NCI-H446 (cell line): ENCODE data around the gene CDC42BPB.
A peak's percentile ranks its signal among the peaks of the same experiment; 100 is the strongest.

ENCODE experiments used
- DNase-seq, 2 experiments: peaks; one replicate each; lab custom pipeline; 2025; lab: John Stamatoyannopoulos, UW

Gene CDC42BPB, protein sequence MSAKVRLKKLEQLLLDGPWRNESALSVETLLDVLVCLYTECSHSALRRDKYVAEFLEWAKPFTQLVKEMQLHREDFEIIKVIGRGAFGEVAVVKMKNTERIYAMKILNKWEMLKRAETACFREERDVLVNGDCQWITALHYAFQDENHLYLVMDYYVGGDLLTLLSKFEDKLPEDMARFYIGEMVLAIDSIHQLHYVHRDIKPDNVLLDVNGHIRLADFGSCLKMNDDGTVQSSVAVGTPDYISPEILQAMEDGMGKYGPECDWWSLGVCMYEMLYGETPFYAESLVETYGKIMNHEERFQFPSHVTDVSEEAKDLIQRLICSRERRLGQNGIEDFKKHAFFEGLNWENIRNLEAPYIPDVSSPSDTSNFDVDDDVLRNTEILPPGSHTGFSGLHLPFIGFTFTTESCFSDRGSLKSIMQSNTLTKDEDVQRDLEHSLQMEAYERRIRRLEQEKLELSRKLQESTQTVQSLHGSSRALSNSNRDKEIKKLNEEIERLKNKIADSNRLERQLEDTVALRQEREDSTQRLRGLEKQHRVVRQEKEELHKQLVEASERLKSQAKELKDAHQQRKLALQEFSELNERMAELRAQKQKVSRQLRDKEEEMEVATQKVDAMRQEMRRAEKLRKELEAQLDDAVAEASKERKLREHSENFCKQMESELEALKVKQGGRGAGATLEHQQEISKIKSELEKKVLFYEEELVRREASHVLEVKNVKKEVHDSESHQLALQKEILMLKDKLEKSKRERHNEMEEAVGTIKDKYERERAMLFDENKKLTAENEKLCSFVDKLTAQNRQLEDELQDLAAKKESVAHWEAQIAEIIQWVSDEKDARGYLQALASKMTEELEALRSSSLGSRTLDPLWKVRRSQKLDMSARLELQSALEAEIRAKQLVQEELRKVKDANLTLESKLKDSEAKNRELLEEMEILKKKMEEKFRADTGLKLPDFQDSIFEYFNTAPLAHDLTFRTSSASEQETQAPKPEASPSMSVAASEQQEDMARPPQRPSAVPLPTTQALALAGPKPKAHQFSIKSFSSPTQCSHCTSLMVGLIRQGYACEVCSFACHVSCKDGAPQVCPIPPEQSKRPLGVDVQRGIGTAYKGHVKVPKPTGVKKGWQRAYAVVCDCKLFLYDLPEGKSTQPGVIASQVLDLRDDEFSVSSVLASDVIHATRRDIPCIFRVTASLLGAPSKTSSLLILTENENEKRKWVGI (N-terminal part only)

DNA sequence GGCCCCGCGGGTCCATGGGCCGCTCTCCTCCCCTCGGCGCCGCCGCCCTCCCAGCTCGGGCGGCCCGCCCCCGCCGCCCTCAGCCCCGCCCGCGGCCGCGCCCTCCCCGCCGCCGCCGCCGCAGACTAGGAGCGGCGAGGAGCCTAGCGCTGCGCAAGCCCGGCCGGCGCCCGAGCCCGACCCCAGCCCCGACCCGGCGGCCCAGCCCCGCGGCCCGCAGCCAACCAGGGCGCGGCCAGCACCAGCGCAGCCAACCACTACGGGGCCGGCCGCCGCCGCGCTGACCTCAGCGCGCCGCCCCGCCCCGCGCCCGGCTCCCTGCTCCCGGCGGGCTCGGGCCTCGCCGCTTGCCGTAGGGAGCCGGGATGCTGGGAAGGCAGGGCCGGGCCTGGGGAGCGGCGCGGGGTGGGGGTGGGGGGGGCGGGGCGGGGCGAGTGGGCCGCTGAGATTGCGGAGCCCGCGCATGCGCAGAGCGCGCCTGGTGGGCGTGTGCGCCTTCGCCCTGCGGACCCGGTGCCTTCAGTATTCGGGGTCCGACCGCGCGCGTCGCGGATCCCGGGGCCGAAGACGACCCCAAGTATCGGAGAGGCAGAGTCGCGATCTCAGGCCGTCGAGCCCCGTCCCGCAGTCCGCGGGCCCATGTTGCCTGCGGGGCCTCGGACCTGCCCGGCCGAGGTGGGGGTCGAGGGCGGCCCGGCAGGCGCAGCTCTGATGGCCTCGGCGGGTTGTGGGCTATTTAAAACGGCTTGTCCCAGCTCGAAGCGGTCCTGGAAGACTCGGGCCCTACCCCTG, at the start of gene CDC42BPB:
Gene CDC42BPB (minus strand): TSS at position 178 of the 792 bp plus-strand sequence. CDS start 376 bp downstream, outside the sequence.
- peak; percentile 78 to 96 for DNase-seq

GRCh38 chr14:103105580-103106150, 48.3 kb upstream of the CDC42BPB start:
- no peak for DNase-seq

GRCh38 chr14:103104654-103105452, 47.5 kb upstream of the CDC42BPB start:
- DNase-seq, result peak in 1 of 2 experiments; percentile 42

DNA sequence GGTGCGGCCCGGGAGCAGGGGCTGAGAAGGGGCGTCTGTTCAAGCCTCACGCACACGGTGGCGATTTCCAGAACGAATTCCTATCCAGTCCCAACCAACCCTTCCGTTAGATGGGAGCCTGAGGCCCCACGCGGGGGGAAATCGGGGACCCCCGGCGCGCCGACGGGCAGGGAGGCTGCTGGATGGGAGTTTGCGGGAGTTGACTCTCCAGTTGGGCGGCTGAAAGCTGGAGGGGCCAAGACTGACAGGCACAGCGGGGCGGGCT, 47.0 kb upstream of the CDC42BPB start:
- no peak for DNase-seq

DNA sequence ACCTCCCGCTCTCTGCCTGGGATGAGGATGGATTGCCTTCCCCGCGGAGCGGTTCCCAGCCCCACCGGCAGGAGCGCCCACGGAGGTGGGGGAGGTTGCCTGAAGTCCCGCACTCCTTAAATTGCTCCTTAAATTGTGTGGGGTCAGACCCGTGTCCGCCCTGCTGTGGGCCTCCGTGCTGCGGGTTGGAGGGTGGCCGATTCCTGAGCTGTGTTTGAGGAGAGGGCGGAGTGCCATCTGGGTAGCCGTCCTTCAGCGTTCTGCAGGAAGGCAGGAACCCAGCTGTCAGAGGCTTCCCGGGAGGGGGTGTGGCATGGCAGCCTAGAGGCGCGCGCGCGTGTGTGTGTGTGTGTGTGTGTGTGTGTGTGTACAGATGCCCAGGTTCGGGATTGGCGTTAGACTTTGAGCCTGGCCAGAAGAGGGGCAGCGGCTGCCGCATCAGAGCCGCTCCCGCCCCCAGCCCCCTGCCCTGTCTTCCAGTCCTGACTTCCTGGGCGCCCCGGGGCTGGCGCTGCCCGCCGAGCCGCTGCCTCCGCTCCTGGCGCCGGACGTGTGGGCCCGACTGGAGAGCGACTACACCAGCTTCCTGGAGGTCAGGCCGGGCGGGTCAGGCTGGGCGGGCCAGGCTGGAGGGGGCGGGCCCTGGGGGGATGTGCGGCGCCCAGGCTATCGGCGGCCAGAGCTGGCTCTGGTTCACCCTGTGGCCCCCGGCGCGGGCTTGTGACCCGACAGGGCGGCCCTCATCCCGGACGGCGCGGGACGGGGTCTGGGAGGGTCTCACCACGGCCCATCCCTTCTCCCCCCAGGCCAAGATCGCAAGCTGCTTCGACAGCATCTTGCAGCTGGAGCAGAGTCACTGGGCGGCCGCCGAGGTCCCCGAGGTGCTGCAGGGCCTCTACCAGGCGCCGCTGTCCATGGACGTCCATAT, 46.4 kb upstream of the CDC42BPB start:
- DNase-seq, result peak in 1 of 2 experiments; percentile 58

DNA sequence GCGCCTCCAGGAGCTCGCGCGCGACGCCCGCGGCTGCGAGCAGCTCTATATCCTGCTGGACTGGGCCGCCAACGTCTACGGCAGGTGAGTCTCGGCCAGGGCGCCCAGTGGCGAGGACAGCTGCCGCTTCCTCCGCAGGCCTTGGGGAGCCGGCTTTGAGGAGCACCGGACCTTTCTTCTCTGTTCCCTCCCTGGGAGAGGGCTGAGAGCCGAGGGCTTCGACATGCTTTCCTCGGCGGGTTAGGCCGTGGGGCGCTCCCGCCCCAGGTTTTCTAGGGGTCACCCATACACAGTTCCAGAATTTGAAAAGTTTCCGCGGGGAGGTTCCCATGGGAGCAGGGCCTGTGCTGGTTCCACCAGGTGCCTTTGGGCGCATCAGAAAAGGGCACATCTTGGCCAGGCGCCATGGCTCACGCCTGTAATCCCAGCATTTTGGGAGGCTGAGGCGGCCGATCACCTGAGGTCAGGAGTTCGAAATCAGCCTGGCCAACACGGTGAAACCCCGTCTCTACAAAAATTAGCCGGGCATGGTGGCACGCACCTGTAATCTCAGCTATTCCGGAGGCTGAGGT, 45.4 kb upstream of the CDC42BPB start:
- no peak for DNase-seq

- no peak for DNase-seq
Observed at GRCh38 chr14:103101963-103102688, 44.8 kb upstream of the CDC42BPB start.

GRCh38 chr14:103101257-103101962, 44.1 kb upstream of the CDC42BPB start:
- DNase-seq, result no peak

- DNase-seq, result no peak
Observed at GRCh38 chr14:103100281-103101121, 43.2 kb upstream of the CDC42BPB start.

DNA sequence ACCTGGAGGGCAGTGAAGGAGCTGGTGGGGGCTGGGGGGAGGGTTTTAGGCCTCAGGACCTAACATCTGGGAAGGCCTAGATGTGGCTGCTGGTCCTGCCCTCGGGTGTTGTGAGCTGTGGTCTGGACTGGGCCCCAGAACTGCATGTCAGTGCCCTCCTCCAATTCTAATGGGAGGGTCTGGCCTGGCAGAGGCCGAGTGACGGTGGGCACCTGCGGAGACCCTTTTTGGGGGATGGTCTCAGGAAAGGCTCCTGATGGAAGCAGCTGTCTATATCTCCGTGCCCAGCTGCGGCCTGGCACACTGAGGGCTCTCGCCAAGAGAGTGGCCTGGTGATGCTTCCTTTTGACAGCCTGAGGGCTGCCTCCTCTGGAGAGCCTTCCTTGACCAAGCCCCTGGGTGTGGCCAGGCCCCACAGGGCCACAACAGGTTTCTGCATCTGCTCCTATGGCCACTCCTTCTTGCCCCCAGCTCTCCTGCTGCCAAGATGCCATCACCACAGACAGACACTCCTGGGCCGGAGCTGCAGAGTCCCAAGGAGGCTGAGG, 42.5 kb upstream of the CDC42BPB start:
- DNase-seq, result no peak

DNA sequence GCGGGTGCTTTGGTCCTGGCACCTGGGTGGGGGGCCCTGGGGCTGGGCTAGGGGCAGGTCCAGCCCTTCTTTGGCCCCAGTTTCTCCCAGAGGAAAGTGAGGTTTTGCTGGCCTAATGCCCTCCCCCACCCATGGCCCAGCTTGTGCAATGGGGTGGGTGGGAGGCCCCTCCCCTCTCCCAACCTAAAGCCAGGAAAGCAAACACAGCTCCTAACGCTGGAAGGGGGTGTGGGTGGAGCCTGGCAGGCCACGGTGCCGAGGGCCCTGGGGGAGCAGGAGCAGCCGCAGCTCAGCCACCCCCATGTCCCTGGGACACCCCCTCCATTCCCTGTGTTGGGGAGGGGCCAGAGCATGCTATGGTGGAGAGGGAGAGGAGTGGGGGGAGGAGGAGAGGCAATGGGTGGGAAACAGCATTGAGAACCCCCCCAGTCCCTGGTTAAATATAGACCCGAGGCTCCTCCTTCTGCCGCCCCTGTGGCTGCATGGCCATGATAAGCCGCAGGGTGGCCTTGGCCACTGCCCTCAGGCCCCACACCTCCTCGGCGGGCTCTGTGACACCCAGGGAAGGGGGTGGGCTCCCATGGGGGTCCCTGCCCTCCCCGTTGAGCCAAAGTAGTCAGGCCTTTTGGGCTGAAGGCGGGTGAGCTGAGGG, 41.9 kb upstream of the CDC42BPB start:
- DNase-seq, result no peak

DNA sequence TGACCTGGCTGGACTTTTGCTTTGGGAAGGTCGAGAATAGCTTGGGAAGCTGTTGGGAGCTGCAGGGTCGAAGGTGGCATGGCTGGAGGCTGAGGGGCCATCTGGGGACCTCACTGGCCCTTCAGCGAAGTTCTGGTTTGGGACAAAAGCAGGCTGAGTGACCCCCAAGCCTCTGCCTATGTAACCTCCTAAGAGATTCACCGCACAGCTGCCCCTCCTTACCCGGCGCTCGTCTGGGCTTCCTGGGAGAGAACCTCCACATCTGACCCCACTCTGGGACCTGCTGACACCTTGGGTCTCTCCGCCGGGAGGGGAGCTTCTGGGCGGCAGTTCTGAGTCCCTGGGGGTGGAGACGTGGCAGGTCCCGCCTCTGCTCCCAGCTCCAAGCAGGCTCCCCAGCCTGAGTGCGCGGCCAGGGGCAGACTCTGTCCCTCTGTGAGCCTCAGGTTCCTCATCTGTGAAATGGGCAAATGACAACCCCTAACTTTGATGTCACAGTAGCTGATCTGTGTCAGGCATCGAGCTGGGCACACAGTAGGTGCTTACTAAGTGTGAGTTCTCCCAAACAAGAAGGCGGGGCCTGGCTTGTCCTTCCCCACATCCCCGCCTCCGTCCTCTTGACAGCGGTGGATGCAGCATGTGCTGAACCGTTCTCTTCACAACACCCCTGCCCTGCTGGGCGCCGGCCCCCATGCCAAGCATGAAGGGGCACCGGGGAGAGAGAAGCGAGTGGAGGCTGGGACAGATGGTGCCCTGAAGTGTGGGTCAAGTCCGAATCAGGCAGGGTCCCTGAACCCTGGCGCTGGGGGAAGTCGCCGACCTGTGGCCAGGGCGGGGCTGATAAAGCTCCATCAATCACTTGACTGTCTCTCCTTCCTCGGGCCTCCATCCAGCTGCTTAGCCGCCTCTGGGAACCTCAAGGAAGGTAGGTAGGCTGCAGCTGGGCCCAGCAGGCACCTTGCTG, 40.9 kb upstream of the CDC42BPB start:
- DNase-seq, result no peak

DNA sequence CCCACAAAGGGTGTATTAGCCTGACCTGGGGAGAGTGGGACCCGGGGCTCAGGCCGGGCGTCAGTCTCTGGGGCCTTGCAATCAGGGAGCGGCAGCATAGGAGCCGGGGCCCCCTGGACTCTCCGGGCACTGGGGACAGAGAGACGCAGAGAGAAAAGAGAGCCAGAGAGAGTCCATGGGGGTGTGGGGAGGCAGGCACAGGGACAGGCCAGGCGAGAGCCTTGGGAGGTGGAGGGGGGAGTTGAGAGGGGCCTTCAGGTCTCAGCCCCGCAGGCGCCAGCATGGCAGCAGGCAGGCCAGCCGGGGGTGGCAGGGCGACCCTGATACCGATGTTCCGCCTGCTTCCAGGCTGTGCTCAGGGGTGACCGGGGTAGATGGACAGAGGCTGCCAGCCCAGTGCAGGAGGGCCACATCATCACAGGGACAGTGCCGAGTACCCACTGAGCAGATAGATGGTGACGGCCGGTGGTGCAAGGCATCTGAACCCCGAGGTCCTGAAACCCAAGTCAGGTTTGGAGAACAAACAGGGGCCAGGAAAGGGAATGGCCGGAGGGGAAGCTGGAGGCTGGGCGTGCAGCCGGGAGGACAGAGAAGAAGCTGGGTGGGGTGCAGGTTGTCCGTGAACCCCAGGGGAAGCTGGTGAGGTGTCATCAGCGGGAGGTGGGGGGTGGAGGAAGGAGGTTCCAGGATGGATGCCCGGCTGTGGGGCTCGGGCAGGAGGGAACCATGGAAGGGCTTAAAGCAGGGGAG, 40.1 kb upstream of the CDC42BPB start:
- no peak for DNase-seq

DNA sequence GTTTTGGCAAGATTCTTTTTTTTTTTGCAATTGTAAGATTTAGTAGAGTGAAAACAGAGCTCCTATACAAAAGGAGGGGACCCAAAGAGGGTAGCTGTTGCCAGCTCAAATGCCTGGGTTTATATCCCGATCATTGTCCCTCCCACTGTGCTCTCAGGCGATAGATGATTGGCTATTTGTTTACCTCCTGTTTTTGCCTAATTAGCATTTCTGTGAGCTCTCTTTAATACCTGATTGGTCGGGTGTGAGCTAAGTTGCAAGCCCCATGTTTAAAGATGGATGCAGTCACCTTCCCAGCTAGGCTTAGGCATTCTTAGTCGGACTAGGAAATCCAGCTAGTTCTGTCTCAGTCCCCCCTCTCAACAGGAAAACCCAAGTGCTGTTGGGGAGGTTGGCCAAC, 39.0 kb upstream of the CDC42BPB start:
- no peak for DNase-seq
